Tibial nerve (tissue), 3 donors: ENCODE measurements around the gene SERPIND1.
"Not testable (repeated sequence)": the region's sequence is repeated elsewhere in the genome, so short reads cannot be mapped to it uniquely, and the experiment has no call there.

Experiments
- POLR2A ChIP-seq, 2 donors: fragments of 450-650 bp; IDR thresholded peaks; one replicate each; pipeline ENCODE4 v1.6.1; 2017; ENCODE audit warnings: antibody characterized with exemption in 2 of 2, mild to moderate bottlenecking in 2 of 2, moderate library complexity in 2 of 2
- TF ChIP-seq, protein P1 (sequence below), 5 experiments: fragments of 200-600 bp in 3 of 5; fragments of 450-650 bp in 2 of 5; sonication (generic) in 3 of 5; IDR thresholded peaks; one replicate each; pipeline ENCODE4 v1.5.1; 2016 to 2019; ENCODE audit warnings: antibody characterized with exemption in 5 of 5, mild to moderate bottlenecking in 3 of 5, moderate library complexity in 2 of 5

DNA sequence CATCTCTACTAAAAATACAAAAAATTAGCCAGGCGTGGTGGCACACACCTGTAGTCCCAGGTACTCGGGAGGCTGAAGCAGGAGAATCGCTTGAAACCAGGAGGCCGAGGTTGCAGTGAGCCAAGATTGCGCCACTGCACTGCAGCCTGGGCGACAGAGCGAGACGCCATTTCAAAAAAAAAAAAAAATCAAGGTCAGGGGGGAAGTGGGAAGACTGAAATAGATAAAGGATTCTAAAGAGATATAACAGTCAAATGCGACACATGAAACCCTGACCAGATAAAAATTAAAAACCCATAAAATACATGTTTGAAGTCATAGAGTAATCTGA lies 4.5 kb upstream of the SERPIND1 start:
- TF ChIP-seq, protein P1, sequence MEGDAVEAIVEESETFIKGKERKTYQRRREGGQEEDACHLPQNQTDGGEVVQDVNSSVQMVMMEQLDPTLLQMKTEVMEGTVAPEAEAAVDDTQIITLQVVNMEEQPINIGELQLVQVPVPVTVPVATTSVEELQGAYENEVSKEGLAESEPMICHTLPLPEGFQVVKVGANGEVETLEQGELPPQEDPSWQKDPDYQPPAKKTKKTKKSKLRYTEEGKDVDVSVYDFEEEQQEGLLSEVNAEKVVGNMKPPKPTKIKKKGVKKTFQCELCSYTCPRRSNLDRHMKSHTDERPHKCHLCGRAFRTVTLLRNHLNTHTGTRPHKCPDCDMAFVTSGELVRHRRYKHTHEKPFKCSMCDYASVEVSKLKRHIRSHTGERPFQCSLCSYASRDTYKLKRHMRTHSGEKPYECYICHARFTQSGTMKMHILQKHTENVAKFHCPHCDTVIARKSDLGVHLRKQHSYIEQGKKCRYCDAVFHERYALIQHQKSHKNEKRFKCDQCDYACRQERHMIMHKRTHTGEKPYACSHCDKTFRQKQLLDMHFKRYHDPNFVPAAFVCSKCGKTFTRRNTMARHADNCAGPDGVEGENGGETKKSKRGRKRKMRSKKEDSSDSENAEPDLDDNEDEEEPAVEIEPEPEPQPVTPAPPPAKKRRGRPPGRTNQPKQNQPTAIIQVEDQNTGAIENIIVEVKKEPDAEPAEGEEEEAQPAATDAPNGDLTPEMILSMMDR (IDR thresholded peaks at IDR 0.05), result not testable (repeated sequence)
- not testable (repeated sequence) for TF ChIP-seq POLR2A (IDR thresholded peaks at IDR 0.05)
